Measurements from ENCODE around the gene FMNL1.

FMNL1 gene

DNA sequence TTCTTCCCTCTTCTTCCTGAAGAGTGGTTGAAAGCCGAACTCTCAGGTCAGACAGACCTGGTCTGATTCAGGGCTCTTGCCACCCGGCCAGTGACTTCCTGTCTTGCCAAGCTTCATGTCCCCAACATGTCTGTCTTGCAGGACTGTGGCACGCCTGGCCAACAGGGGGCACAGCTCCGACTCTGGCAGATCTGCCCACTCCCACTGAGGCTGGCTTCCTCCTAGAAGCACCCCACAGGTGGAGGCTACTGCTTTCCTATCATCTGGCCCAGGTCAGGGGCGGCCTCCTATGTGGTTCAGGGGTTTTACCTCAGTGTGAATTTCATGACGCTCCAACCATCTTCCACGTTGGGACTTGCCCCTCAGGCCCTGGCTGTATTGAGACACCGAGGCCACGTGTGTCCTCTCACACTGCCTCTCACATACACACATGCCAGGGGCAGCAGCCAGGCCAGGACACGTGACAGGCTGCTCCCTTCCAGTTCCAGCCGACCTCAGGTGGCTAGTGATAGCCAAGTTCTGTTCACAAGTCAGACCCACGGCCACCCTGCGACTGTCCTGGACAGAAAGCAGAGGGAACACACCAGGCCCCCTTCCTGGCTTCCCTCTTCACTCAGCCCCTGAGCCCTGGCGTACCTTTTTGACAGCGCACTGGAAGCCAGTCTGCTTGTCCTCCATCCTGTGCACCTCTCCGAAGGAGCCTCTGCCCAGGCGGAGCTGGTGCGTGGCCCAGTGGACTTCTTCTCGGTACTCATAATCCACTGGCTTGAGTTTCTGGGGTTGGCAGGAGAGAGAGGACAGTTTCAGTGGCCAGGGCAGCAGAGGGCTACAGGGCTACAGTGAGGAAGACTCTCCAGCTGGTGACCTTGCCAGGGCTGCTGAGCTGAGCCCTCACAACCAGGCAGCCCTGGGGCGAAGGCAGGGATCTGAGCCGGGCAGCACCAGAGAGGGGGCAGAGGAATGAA is 62.8 kb downstream of the FMNL1 start:
- H3K27ac ChIP-seq, result no peak overlapping the region
- TF ChIP-seq ZFX (IDR thresholded peaks at IDR 0.05; ENCODE audit: borderline replicate concordance), result no peak
- TF ChIP-seq, protein P1, sequence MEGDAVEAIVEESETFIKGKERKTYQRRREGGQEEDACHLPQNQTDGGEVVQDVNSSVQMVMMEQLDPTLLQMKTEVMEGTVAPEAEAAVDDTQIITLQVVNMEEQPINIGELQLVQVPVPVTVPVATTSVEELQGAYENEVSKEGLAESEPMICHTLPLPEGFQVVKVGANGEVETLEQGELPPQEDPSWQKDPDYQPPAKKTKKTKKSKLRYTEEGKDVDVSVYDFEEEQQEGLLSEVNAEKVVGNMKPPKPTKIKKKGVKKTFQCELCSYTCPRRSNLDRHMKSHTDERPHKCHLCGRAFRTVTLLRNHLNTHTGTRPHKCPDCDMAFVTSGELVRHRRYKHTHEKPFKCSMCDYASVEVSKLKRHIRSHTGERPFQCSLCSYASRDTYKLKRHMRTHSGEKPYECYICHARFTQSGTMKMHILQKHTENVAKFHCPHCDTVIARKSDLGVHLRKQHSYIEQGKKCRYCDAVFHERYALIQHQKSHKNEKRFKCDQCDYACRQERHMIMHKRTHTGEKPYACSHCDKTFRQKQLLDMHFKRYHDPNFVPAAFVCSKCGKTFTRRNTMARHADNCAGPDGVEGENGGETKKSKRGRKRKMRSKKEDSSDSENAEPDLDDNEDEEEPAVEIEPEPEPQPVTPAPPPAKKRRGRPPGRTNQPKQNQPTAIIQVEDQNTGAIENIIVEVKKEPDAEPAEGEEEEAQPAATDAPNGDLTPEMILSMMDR (IDR thresholded peaks at IDR 0.05), result peak; percentile 37

DNA sequence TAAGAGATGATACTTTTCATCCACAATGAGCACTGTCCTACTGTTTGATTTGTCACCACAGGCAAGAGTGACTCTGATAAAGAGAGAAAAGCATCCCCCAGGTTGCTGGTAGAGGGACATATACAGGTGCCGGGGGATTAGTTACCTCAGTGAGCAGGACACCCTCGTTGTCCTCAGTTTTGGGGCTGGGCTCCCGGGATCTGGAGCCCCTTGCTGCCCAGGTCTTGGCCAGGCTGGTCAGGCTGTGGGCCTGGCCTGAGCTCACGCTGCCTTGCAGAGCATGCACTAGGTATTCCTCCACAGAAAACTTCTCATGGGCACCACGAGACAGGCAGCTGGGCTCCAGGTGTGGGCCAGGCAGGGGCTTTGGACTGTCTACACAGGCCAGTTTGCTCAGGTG is 64.6 kb downstream of the FMNL1 start:
- no peak for TF ChIP-seq ZFX (IDR thresholded peaks at IDR 0.05; ENCODE audit: borderline replicate concordance)
- TF ChIP-seq, protein P1 (IDR thresholded peaks at IDR 0.05), result no peak
- H3K27ac ChIP-seq, result no peak overlapping the region

DNA sequence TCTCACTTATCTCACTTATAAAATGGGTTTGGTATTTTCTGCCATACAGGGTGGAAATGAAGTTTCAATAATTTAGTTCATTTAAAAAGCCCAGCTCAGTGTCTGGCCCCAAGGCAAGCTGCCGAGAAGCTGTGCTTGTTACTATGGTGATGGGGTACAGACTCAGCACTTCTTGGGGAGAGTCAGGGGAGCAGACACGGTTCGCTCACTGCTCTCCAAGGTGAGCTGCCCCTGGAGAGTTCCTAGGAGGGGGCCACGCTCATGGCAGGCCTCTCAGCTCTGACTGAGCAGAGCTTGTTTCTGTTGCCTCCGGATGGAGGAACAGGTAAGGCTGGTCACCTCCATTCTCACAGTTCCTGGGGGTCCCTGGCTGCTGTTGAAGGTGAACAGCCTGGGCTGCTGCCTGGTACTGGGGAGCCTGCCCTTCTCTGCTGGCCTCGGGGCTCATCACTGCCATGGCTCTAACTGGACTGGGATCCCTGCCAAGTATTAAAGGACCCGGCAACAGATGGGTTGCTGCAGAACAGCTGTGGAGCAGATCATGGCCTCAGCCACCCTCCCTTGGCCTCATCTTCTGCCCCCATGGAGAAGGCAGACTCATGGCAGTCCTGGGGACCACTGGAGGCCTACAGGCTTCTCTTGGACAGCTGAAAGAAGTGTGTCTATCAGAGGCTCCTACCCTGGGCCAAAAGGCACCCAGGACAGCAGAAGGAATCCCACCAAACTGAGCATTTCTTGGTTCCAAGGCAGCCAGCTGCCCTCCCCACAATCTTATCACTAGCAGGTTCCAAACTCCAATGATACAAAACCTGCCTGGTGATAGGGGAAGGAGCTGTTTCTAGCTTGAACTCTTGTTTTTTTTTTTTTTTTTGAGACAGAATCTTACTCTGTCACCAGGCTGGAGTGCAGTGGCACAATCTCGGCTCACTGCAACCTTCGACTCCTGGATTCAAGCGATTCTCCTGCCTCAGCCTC is 66.1 kb downstream of the FMNL1 start:
- TF ChIP-seq, protein P1 (IDR thresholded peaks at IDR 0.05), result no peak
- TF ChIP-seq ZFX (IDR thresholded peaks at IDR 0.05; ENCODE audit: borderline replicate concordance), result no peak
- no peak overlapping the region for H3K27ac ChIP-seq

DNA sequence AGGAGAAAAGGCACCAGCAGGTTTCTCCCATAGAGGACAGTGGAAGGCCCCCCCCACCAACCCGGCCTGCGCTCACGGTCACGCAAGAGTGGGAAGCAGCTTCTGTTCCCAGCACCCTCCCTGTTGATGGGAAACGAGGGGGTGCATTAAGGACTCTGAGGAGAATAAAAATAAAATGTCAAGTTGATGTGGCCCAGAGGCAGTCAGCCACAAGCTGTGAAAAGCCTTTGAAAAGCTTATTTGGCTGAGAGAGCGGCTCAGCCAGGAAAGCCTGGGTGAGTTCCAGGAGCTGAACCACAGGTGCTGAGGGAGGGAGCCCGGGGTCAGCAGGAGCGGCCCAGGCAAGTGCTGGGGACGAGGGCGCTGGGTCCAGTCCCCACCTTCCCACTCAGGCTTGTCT is 67.1 kb downstream of the FMNL1 start:
- no peak overlapping the region for H3K27ac ChIP-seq
- no peak for TF ChIP-seq ZFX (IDR thresholded peaks at IDR 0.05; ENCODE audit: borderline replicate concordance)
- TF ChIP-seq, protein P1 (IDR thresholded peaks at IDR 0.05), result no peak

DNA sequence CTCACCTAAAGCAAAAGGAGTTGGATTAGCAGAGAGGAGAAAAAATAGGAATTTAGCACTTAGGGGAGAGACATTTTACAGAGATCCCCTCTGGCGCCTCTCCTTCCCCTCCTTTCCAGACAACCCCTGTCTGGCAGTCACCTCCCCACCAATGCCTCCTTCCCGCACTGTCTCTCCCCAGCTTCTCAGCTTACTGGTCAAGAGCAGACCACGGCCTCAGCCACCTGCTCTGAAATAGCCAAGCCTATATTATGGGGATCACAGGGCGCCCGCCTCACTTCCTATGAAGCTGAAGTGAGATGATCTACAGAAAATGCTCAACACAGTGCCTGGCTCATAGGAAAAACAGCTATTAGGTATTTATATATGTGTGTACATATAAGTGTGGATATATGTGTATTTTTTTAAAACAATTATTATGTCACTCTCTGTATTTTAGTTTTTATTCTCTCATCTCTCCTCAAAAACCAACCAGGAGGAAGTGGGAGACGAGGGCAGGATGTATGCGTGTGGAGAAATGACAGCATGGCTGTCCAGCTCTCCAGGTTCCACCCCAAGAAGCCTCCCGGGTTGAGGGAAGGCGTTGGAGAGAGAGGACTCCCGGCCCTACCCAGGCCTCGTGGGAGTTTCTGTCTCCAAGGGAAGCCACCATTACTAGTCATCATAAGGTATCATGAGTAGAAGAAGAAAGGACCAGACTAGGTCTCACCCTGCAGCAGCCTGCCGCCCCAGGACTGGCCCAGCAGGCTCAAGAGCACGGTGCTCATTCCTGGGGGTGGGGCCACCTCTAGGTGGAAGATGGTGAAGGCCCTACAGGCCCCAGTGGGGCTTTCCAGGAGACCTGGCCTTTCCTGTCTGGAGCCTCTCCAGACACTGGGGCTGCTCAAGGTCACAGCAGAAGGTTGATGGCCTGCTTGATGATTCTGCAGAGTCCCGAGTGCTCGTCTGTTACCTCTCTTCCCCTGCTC is 67.9 kb downstream of the FMNL1 start:
- TF ChIP-seq ZFX (IDR thresholded peaks at IDR 0.05; ENCODE audit: borderline replicate concordance), result no peak
- TF ChIP-seq, protein P1 (IDR thresholded peaks at IDR 0.05), result no peak
- H3K27ac ChIP-seq, result no peak overlapping the region

DNA sequence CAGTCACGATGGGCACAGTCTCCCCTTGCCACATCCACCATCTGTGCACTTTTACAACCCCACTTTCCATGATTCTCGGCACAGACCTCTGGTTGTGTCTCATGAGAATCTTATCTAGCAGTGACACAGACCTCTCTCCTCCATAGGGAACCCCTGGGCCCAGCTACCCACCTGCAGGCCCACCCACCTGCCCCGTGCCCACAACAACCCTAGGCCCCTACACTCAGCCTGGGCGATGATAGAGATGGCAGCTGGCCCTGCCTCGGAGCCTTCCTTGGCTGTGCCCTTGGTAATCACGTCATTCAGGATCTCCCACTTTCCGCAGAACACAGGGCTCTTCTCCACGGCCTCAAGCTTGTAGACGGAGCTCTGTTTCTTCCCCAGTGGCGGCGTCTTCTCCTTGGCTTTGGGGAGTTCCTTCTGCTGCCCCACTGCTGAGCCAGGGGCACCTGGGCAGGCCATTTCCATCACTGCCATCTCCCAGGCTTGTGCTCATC is 68.6 kb downstream of the FMNL1 start:
- H3K27ac ChIP-seq, result no peak overlapping the region
- no peak for TF ChIP-seq ZFX (IDR thresholded peaks at IDR 0.05; ENCODE audit: borderline replicate concordance)
- TF ChIP-seq, protein P1 (IDR thresholded peaks at IDR 0.05), result no peak
